ENCODE measurements around the gene AQP3. TPM values are rescaled to one million over a fixed set of nuclear protein-coding genes. Genes with fewer than 3 reads are reported as not detected.

AQP3 gene
- total and polyA plus RNA-seq, 2 of the 13 experiments (the other 11 are each of a cell fraction or from before 2014, with no cell fraction given): 1.4 to 5.5 TPM

DNA sequence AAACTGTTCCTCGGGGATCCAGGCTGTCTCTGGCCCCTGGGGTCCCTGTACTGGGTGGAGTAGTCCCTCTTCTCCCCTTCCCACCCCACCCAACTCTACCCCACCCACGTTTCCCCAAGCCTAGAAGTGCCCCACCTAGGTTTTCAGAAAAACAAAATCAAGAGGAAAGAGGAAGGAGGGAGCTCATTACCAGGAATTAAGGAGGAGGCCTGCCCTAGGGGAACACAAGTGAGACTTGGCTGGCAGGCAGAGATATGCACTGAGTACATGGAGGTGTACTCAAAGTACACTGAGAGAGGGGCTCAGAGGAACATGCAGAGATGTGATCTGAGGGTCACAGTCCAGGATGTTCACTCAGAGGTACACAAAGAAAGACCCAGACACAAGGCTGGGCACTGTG lies 10.2 kb downstream of the AQP3 start:
- intact Hi-C loops (cut with micrococcal nuclease; ENCODE audit: unreplicated experiment): no loop called here
- H3K9me3 ChIP-seq (ENCODE audit: low read length): no peaks in the 10 kb centered on the region
- no TSS peak for BruUV-seq (replicated peaks)
- no peaks in the 10 kb centered on the region for H3K36me3 ChIP-seq (replicated peaks in 1 of 2; ENCODE audit: control insufficient read depth in 1 of 2, insufficient read depth in 2 of 2, low read length in 2 of 2)
- POLR2A ChIA-PET: no interaction called here
- in situ Hi-C loops (cut with HindIII; ENCODE audit: extremely low pct_ligation_motif_present, low pct_unique_long_range_greater_than_20kb): no loop called here
- no peaks in the 10 kb centered on the region for H4K20me1 ChIP-seq (ENCODE audit: insufficient read depth, low read length)
- H3K4me1 ChIP-seq (ENCODE audit: insufficient read depth, low read length): peaks cover 18% of the 10 kb centered on the region
- whole genome bisulfite sequencing (ENCODE audit: low lambda C conversion rate): 4% methylated on average over 2 of the region's 2 CpGs
- DNase-seq (ENCODE audit: low spot score) (no peak), ATAC-seq (no peak), FAIRE-seq (no peak)
- H3K4me2 ChIP-seq (ENCODE audit: low read depth, low read length): no peak overlapping the region
- no peaks in the 10 kb centered on the region for H3K79me2 ChIP-seq (ENCODE audit: insufficient read depth, low read length)
- TF ChIP-seq REXO4 (CRISPR knock-in tag; IDR thresholded peaks at IDR 0.05; ENCODE audit: borderline replicate concordance) (no peak), EHMT2 (IDR thresholded peaks at IDR 0.05; ENCODE audit: borderline replicate concordance, low read depth, low read length) (no peak), FOXO4 (CRISPR knock-in tag; conservative IDR thresholded peaks at IDR 0.05) (no peak), SIX4 (CRISPR knock-in tag; IDR thresholded peaks at IDR 0.05) (no peak), KAT2B (IDR thresholded peaks at IDR 0.05; ENCODE audit: borderline replicate concordance, low read depth, low read length) (no peak), PHB2 (IDR thresholded peaks at IDR 0.05; ENCODE audit: partially characterized antibody) (no peak), ZNF720 (CRISPR knock-in tag; IDR thresholded peaks at IDR 0.05) (no peak), KDM2A (CRISPR knock-in tag; IDR thresholded peaks at IDR 0.05; ENCODE audit: borderline replicate concordance, low read depth) (no peak), KMT2B (CRISPR knock-in tag; IDR thresholded peaks at IDR 0.05) (no peak), ZNF687 (CRISPR knock-in tag; IDR thresholded peaks at IDR 0.05) (no peak), ZNF83 (CRISPR knock-in tag; IDR thresholded peaks at IDR 0.05; ENCODE audit: borderline replicate concordance) (no peak)
- TF ChIP-seq, protein P1, sequence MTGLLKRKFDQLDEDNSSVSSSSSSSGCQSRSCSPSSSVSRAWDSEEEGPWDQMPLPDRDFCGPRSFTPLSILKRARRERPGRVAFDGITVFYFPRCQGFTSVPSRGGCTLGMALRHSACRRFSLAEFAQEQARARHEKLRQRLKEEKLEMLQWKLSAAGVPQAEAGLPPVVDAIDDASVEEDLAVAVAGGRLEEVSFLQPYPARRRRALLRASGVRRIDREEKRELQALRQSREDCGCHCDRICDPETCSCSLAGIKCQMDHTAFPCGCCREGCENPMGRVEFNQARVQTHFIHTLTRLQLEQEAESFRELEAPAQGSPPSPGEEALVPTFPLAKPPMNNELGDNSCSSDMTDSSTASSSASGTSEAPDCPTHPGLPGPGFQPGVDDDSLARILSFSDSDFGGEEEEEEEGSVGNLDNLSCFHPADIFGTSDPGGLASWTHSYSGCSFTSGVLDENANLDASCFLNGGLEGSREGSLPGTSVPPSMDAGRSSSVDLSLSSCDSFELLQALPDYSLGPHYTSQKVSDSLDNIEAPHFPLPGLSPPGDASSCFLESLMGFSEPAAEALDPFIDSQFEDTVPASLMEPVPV (CRISPR knock-in tag; IDR thresholded peaks at IDR 0.05): no peak
- TF ChIP-seq, protein P2, sequence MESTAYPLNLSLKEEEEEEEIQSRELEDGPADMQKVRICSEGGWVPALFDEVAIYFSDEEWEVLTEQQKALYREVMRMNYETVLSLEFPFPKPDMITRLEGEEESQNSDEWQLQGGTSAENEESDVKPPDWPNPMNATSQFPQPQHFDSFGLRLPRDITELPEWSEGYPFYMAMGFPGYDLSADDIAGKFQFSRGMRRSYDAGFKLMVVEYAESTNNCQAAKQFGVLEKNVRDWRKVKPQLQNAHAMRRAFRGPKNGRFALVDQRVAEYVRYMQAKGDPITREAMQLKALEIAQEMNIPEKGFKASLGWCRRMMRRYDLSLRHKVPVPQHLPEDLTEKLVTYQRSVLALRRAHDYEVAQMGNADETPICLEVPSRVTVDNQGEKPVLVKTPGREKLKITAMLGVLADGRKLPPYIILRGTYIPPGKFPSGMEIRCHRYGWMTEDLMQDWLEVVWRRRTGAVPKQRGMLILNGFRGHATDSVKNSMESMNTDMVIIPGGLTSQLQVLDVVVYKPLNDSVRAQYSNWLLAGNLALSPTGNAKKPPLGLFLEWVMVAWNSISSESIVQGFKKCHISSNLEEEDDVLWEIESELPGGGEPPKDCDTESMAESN (CRISPR knock-in tag; conservative IDR thresholded peaks at IDR 0.05): no peak
- H3K27me3 ChIP-seq (ENCODE audit: control insufficient read depth in 1 of 2, insufficient read depth in 2 of 2, low read length in 2 of 2): peaks cover 5 to 34% of the 10 kb centered on the region in 2 experiments; a peak in 3 of 5 replicates
- no peak overlapping the region for H2AFZ ChIP-seq (ENCODE audit: low read length)
- no peak overlapping the region for H3K27ac ChIP-seq (ENCODE audit: extremely low read length, insufficient read depth, low read length)
- H3K4me3 ChIP-seq (replicated peaks in 1 of 3; ENCODE audit: insufficient read depth in 1 of 3, low read depth in 2 of 3, low read length in 3 of 3): no peak overlapping the region
- CTCF ChIA-PET (ENCODE audit: low intra/inter-chr PET ratio, low total read pairs): no interaction called here
- no peak overlapping the region for H3K9ac ChIP-seq (ENCODE audit: insufficient read depth, low read depth, low read length)

All from HepG2 (cell line).